Urothelium cell line (cell line): ENCODE data around the gene RBP3.

Source experiments
- DNase-seq: peaks from one replicate; pipeline ENCODE4 v3.0.0; 2011; ENCODE audit warnings: low spot score, mixed read lengths
- FAIRE-seq: peaks from 2 replicates; lab custom pipeline; 2011; peaks lifted over from hg19 to GRCh38; lab: Jason Lieb, UNC

RBP3 gene

GRCh38 chr10:47354165-47354564, 6.0 kb downstream of the RBP3 start:
- no peak for FAIRE-seq
- DNase-seq = no peak

DNA sequence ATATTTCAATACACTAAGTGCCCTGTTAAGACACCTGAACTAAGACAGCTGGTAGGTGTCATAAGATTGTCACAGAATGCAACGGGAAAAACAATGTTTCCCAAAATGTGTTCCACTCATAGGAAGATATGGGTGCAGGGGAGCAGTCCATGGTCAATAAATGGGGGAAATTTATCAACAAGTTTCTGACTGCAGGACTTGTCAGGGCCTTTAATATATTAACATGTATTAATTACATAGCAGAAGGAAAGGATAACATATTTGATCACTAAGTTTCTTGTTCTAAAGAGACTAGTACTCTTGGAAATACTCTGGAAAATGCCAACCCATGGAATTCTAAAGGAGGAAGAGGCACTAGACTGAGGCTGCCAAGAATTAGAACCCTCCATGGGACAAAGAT, 6.7 kb downstream of the RBP3 start:
- DNase-seq (no peak), FAIRE-seq (no peak)

DNA sequence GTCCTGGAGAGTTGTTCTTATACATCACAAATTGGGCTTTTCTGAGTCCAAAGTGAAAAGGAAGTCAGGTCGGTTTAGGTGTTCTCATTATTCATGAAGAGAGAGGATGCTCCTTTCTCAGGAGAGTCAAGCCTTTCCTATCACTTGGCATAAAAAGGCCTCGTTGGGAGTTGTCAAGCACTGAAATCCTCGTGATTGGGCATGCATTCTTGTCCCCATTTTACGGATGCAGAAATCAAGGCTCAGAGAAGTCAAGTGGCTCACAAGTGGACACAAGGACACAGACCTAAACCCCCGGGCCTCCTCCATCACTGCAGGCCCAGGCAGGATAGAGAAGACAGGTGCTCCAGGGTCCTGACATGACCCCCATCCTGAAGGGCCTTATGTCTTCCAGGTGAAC, 8.5 kb downstream of the RBP3 start:
- FAIRE-seq = no peak
- DNase-seq = no peak

DNA sequence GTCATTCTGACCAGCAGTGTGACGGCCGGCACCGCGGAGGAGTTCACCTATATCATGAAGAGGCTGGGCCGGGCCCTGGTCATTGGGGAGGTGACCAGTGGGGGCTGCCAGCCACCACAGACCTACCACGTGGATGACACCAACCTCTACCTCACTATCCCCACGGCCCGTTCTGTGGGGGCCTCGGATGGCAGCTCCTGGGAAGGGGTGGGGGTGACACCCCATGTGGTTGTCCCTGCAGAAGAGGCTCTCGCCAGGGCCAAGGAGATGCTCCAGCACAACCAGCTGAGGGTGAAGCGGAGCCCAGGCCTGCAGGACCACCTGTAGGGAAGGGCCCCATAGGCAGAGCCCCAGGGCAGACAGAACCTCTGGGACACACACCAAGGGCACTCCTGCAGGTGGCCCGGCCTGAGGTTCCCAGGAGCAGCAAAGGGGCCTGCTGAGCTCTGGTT, 9.0 kb downstream of the RBP3 start:
- no peak for DNase-seq

GRCh38 chr10:47357911-47358310, 9.7 kb downstream of the RBP3 start:
- FAIRE-seq (no peak), DNase-seq (no peak)

More for the DNA sequence above, 9.0 kb downstream of the RBP3 start:
- FAIRE-seq = no peak

DNA sequence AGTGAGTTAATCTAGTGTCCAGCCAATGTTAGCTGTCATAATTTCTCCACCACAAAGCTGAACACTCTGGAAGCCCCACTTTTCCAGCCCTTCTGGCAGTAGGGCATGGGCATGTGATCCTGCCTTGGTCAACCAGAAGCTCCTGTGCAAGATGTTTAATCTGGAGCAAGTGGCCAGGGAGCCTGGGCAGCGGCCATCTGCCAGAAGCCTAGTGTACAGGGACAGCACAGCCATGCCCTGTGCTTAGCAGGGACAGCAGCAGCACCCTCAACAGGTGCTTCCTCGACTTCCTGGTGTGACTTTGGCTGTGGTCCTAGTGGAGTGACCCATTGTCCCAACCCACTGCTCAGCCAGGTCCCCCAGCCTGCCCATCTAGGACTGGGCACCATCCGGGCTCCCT, 10.3 kb downstream of the RBP3 start:
- no peak for FAIRE-seq

DNA sequence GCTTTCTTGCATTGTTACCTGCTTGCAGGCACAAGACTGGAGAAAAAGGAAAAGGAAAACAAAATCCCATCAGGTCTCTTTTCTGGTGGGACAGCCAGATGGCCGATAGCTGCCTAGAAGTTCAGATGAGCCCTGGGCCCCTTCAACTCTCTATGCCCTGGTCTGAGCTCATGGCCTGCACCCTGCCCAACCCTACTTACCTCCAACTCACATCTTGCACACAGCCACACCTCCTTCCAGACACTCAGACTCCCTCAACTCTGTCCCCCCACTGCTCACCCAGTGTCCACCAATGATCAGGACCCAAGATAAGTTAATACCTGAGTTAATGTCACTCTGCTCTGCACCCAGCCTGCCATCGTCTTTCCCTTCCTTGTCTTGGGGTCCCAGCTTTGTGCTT, 10.9 kb downstream of the RBP3 start:
- FAIRE-seq (no peak), DNase-seq (no peak)

More for the DNA sequence above, 10.3 kb downstream of the RBP3 start:
- DNase-seq = no peak

DNA sequence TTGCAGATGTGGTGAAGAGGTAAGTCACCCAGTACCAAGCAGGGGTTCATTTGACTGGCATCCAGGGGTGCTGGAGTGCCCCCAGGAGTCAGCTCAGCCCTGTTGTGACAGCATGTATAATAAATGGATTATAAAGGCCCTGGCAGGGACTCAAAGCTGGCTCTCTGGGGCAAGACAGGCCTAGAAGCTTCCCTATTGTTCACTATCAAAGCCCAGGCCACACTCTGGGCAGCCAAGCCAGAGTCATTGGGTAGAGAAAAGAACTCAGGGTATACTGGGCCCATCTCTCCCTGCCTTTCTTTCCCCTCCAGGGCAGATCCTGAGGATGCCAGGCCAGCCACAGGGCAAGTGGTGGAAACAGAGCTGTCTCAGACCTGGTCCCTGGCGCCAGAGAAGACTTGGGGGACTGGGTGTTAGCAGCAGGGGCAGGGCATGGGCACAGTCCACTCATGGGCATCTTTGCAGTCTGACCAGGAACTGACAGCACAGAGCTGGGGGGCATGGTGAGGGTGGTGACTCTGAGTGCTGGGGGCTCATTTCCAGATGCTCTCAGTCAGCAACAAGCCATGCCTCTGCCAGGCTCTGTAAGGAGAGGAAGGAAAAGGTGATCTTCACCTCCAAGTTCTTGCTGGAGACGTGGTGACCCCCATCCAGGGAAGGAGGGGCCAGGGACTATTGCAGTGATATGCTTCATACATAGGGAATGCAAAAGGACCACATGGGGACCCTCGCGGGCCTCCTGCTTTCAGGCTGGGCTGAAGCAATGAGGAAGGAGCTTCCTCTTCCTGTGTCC, 11.7 kb downstream of the RBP3 start:
- FAIRE-seq (no peak), DNase-seq (no peak)

- DNase-seq = no peak
- FAIRE-seq = no peak
These were observed 12.4 kb downstream of the RBP3 start for GRCh38 chr10:47360419-47361040.

DNA sequence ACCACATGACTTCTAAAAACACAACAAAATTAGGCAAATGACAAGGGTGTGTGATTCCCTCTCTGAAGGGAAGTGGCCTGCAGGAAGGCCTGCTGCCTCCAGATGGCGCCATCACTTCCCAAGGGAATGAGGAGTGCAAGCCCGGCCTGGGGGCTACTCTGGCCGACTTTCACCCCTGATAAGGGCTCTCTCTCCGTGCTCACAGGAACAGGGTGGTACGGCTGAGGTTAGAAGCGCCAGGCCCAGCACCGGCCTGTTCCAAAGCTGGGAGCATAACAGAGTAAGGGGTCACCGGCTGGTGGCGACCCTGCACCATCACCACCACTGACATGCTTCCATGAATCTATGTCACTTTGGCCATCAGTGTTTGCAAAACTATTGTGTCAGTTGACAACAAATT, 13.1 kb downstream of the RBP3 start:
- FAIRE-seq = no peak
- peak; percentile 66 for DNase-seq

DNA sequence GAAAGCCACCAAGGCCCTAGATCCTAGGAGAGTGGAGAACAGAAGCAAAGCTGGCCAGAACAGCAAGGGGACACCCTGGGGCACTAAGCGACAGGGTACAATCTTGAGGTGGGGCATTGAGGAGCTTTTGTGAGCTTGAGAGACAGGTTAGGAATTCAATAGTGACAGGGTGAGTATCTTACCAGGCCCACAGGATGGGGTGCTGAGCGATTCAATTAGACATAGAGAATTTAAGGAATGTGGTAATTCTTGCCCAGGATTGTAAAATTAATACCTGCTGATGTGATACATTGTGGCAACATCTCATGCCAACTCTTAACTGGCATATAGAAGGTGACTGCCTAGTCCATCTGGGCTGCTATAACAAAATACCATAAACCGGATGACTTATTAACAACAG, 14.0 kb downstream of the RBP3 start:
- FAIRE-seq = no peak
- no peak for DNase-seq

DNA sequence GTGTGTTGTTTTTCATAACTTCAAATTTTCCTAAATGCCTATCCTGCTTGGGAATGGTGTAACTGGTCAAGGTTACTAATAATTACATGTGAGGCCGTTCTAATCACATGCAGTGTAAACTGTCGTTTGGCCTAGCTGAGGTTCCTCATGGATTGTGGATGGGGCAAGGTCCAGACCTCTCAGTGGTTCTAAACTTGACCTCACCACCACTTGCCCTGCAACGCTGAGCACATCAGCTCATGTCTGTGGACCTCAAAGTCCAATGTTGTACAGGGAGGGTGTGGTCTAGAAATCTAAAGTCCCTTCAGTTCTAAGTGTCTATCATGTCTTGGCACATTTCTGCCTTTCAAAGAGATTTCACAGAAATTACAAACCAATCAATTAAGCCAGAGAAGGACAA, 15.6 kb downstream of the RBP3 start:
- FAIRE-seq = no peak
- no peak for DNase-seq

- FAIRE-seq = no peak
- DNase-seq = no peak
These were observed 16.2 kb downstream of the RBP3 start for GRCh38 chr10:47364366-47364765.

DNA sequence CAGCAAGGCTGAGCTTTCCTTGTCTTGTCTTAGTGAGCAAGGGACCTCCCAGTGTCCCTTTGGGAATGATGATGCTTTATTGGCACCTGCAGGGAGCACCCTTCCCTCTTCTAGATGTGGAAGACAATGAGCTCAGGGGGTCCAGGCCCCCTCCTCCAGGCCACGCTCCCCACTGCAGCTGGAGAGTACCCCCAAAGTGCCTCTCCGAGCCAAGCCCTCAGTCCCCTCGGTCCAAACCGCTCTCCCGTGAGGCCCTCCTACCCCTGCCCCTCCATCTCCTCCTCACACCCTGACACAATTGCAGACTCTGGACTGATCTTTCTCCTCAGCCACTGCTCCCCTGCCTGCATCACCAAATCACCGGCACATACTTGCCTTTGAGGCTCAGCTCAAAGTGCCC, 16.7 kb downstream of the RBP3 start:
- DNase-seq (no peak), FAIRE-seq (no peak)

DNA sequence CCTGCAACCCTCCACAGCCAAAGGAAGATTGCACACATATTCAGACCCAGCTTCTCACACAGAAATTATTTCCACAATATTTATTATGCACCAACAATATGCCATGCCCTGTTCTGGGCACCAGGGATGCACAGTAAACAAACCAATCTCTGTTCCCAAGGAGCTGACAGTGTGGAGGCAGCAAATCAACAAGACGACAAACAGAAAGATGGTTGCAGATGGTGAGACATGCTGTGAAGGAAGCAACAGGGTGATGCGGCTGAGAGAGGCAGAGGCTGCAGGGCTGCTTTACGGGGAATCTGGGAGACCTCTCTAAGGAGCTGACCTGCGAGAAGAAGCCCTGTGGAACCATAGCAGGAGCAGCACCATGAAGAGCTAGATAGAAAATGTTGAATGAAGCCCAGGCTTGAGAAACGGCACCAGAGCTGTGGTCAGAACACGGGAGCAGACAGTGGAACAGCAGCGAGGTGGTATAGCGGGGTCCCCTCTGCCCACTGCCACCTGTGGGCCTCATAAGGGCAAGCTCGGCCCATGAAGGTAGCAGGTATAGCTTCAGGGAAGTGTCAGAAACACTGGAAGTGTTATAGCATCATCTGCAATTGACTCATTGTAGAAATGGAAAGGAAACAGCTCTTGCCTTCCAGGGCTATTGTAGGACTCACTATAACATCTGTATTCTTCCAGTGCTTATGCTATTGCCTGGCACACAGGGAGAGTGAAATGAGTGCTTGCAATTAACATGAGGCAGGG, 17.4 kb downstream of the RBP3 start:
- no peak for DNase-seq
- FAIRE-seq = no peak

DNA sequence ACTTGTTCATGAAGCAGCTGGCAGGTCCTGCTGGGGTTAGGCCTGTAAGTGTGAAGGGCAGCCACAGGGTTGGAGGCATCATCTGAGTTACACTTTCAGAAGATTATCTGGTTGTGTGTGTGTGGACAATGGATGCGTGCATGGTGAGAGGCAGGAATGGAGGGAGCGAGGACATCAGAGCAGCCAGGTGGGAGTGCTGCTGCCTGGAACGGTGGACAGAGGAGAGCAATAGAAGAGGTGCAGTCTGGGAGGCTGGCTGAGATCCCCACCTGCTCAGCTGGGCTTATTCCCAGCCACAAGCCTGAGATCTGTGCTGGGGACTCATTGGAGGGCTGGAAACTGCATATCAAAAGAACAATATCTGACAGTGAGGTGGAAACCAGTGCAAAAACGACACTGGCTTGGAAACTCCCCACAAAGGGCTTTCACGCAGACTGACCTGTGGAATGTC, 18.0 kb downstream of the RBP3 start:
- FAIRE-seq (no peak), DNase-seq (no peak)

- FAIRE-seq (no peak), DNase-seq (no peak)
These were observed 18.7 kb downstream of the RBP3 start for GRCh38 chr10:47366731-47367460.

DNA sequence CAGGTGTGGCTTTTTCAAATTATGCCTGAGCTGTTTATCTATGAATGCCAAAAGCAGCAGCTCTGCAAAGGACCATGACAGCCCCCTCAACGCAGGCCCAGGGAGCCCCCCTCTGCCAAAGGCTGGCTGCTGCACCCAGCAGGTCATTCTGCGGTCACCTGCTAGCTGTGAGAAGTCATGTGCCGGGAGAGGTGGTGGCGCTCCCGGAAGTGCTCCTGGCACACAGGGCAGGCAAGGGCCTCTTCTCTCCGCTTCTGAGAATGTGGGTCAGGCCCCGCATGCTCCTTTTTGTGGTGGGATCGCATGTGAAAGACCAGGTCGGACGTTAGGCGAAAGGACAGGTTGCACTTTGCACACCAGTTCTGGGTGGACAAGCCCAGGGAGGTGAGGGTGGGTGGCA, 19.5 kb downstream of the RBP3 start:
- no peak for FAIRE-seq
- DNase-seq = no peak

DNA sequence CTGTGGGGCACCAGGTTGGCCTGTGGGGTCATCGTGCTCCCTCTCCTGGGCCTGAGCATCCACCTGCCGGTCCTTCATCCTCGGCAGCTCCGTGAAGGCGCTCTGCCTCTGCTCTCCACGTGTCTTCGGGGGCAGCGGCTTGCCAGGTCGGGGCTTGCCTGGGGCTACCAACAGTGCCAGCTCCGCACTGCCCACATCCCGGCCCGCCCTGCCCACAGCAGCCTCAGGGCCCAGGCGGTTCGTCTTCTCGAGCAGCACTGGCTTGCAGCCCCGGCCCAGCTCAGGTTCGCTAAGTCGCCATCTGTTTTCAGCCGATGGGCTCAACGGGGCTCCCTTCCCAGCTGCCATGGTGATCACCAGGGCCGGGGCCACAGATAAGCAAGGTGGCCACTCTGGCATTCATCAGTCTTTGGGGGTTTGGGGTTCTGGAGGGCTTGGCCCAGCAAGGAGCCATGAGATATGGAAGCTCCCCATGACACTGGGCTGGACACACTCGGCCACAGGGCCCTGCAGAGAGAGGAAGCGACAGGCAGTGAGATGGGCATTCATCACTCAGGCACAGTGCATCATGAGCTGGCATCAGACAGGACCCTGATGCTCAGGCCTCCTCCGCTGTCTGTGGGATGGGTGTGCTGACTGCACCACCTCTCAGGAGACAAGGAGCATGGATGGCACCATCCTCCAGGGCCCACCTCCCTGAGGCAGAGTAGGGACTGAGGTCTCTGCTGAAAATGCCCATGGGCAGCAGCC, 20.4 kb downstream of the RBP3 start:
- FAIRE-seq = no peak
- DNase-seq = no peak

DNA sequence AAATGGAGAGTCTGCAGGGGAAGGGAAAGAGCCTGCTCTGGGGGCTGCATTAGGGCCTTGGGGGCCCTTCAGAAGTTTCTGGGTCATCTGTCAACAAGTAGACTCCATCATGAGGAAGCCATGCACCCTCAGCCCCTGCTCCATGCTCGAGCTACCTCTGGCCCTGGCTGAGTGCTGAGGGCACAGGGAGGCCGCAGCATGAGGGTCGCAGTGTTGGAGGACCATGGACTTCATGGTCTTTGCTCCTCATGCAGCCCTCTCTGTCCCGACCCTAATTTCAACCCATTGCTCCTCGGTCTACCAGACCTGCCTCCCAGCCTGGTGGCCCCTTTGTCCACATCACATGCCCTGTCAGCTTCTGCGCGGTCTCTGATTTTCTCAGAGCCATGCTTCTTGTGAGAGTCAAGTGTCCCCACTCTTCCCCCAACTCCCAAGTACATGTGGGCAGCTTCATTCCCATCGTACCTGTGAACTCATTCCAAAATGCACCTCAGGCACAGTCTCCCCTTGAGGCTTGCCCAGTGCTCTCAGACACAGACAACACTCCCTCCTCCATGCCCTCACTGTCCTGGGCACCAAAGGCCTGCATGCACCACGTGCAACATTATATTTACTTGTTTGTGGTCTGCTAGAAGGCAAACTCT, 21.2 kb downstream of the RBP3 start:
- no peak for FAIRE-seq
- DNase-seq = no peak
